HS-5 (cell line): ENCODE data around the gene APOBEC3B.
"Not testable (repeated sequence)": the region's sequence is repeated elsewhere in the genome, so short reads cannot be mapped to it uniquely, and the experiment has no call there.

Experiments
- DNase-seq: peaks from one replicate; pipeline ENCODE4 v3.0.0-alpha.2; 2012; ENCODE audit warnings: low read depth

The APOBEC3B gene

GRCh38 chr22:39031434-39032295 lies 49.5 kb downstream of the APOBEC3B start:
- not testable (repeated sequence) for DNase-seq

GRCh38 chr22:39037071-39037470 lies 54.9 kb downstream of the APOBEC3B start:
- DNase-seq, result not testable (repeated sequence)

DNA sequence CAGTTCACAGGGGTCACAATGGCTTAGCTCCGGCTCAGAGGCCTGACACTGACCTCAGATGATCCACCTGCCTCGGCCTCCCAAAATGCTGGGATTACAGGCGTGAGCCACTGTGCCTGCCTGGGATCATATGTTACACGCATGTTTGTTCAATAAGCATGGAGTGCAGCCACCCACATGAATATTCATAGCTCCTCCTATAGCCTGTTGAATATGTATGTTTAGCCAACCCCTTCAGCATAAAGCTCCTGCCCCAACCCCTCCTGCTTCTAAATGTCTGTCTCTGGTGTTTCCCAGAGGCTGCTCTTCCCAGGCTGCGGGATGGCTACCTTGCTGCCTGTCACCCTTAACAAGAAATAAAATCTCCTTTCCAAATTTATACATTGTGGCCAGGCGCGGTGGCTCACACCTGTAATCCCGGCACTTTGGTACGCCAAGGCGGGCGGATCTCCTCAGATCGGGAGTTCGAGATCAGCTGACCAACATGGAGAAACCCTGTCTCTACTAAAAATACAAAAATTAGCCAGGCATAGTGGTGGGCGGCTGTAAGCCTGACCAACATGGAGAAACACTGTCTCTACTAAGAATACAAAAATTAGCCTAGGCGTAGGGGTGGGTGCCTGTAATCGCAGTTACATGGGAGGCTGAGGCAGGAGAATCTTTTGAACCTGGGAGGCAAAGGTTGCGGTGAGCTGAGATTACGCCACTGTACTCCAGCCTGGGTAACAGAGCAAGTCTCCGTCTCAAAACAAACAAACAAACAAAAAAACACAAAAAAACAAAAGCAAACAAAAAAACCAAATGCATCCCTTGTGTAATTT lies 57.4 kb downstream of the APOBEC3B start:
- DNase-seq, result no peak

DNA sequence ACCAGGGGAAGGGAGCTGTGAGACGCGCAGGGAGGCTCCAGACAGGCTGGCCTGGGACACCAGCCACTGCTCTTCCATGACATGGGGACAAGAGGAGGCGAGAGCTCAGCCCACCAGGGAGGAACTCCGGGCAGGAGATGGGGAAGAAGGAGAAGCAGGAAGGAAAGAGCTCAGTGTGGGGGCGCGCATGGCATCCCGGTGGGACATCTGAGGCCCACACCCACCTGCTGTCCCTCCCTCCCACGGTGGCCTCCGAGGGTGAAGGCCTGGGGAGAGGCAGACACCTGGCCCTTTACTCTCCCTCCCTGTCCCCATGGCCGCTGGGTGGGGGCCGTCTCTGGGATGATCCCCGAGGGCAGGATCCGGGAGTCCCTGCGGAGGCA lies 58.0 kb downstream of the APOBEC3B start:
- DNase-seq, result not testable (repeated sequence)

GRCh38 chr22:39040538-39041296 lies 58.6 kb downstream of the APOBEC3B start, which contains the start of gene APOBEC3F:
TSS of gene APOBEC3F (plus strand) at chr22:39040864. CDS start at chr22:39040961, 97 bp downstream.
- peak; percentile 11 for DNase-seq

- DNase-seq, result no peak
Measured at GRCh38 chr22:39041908-39042307, 59.8 kb downstream of the APOBEC3B start.
